C4-2B (cell line): ENCODE data around the gene NUP205.

ENCODE experiments used
- CTCF ChIP-seq: fragments of 450-650 bp; conservative IDR thresholded peaks from 2 replicates; pipeline ENCODE4 v1.5.1; 2017; ENCODE audit warnings: mild to moderate bottlenecking
- ZFX ChIP-seq: fragments of 450-650 bp; IDR thresholded peaks from 2 replicates; pipeline ENCODE4 v1.6.1; 2017

GRCh38 chr7:135661311-135662122 lies 103.8 kb downstream of the NUP205 start:
- TF ChIP-seq CTCF: no peak
- no peak for TF ChIP-seq ZFX
